B cell (primary cell): Measurements from ENCODE around the gene C20orf144. TPM values are rescaled to one million over a fixed set of nuclear protein-coding genes. Genes with fewer than 3 reads are reported as not detected.

Experiments used
- ATAC-seq: fragments of 200-7000 bp; cut with Tn5 transposase; one replicate; pipeline ENCODE4 v1.10.0; 2021; ENCODE audit warnings: low read depth, mild to moderate bottlenecking, moderate number of reproducible peaks, moderate library complexity
- CTCF ChIA-PET: fragments of 350-600 bp; sonication (Branson Sonifier 250); formaldehyde crosslinking; loops from one replicate; lab custom pipeline; 2021; ENCODE audit warnings: antibody characterized with exemption, inconsistent platforms; lab: Charles Lee
- POLR2A ChIA-PET: fragments of 350-600 bp; sonication (Branson Sonifier 250); formaldehyde crosslinking; loops from one replicate; lab custom pipeline; 2021; ENCODE audit warnings: antibody characterized with exemption; lab: Charles Lee
- DNase-seq: peaks from one replicate; pipeline ENCODE4 v3.0.0; 2013
- H2AFZ ChIP-seq: 2 replicates; pipeline ENCODE4 v1.6.1; 2012; ENCODE audit warnings: mild to moderate bottlenecking, low read depth, low read length; ENCODE audit not compliant: insufficient read depth, poor library complexity, severe bottlenecking
- H3K27ac ChIP-seq, 2 donors: 1 replicate in 1 of 2; 2 replicates in 1 of 2; pipeline ENCODE4 v1.5.1; 2012 to 2013; ENCODE audit warnings: low read length in 2 of 2, mild to moderate bottlenecking in 2 of 2, moderate library complexity in 1 of 2
- H3K27me3 ChIP-seq, 4 experiments: fragments of 200-600 bp in 1 of 4; sonication (generic) in 1 of 4; replicated peaks in 1 of 4; 1 replicate in 2 of 4; 2 replicates in 2 of 4; pipeline versions ENCODE4 v1.6.1 to v1.7.0; 2013 to 2016; ENCODE audit warnings: low read length in 3 of 4, mild to moderate bottlenecking in 2 of 4, mixed read lengths in 1 of 4, moderate library complexity in 1 of 4; ENCODE audit not compliant: insufficient read depth in 4 of 4, control insufficient read depth in 3 of 4; ENCODE audit errors: control extremely low read depth in 1 of 4
- H3K36me3 ChIP-seq, 2 experiments: replicated peaks in 1 of 2; 1 replicate in 1 of 2; 2 replicates in 1 of 2; pipeline versions ENCODE4 v1.6.1 to v1.7.1; 2013; ENCODE audit warnings: low read length in 1 of 2; ENCODE audit not compliant: insufficient read depth in 2 of 2, control insufficient read depth in 1 of 2; ENCODE audit errors: control extremely low read depth in 1 of 2, extremely low read depth in 1 of 2
- H3K4me1 ChIP-seq, 2 donors: fragments of 200-600 bp in 1 of 2; sonication (generic) in 1 of 2; 1 replicate in 1 of 2; 2 replicates in 1 of 2; pipeline versions ENCODE4 v1.5.1 to v1.6.1; 2013 to 2017; ENCODE audit warnings: low read length in 2 of 2; ENCODE audit not compliant: control insufficient read depth in 2 of 2, insufficient read depth in 2 of 2
- H3K4me2 ChIP-seq: replicated peaks from 2 replicates; pipeline ENCODE3; 2012; ENCODE audit warnings: mild to moderate bottlenecking, low read depth, low read length; ENCODE audit not compliant: poor library complexity, severe bottlenecking
- H3K4me3 ChIP-seq, 5 experiments: fragments of 200-600 bp in 1 of 5; sonication (generic) in 1 of 5; 1 replicate in 3 of 5; 2 replicates in 2 of 5; pipeline versions ENCODE4 v1.5.1 to v1.7.0; 2011 to 2016; ENCODE audit warnings: low read length in 4 of 5, mild to moderate bottlenecking in 4 of 5, low read depth in 2 of 5, control low read depth in 1 of 5, moderate library complexity in 1 of 5; ENCODE audit not compliant: insufficient read depth in 1 of 5; ENCODE audit errors: control extremely low read depth in 1 of 5, extremely low read depth in 1 of 5
- H3K79me2 ChIP-seq: fragments of 200-600 bp; sonication (generic); one replicate; pipeline ENCODE4 v1.6.0; 2016; ENCODE audit warnings: low read length; ENCODE audit not compliant: control insufficient read depth, insufficient read depth
- H3K9ac ChIP-seq: fragments of 200-600 bp; sonication (generic); 2 replicates; pipeline ENCODE4 v1.6.1; 2017; ENCODE audit warnings: mild to moderate bottlenecking, low read length, moderate library complexity
- H3K9me3 ChIP-seq, 3 donors: one replicate each; pipeline versions ENCODE4 v1.6.1 to v1.7.1; 2013; ENCODE audit warnings: low read length in 2 of 3; ENCODE audit not compliant: control insufficient read depth in 2 of 3, insufficient read depth in 1 of 3; ENCODE audit errors: control extremely low read depth in 1 of 3
- H4K20me1 ChIP-seq: 2 replicates; pipeline ENCODE4 v1.6.0; 2012; ENCODE audit warnings: mild to moderate bottlenecking, low read length; ENCODE audit not compliant: insufficient read depth, control insufficient read depth, poor library complexity, severe bottlenecking
- H3K27ac Mint-ChIP-seq: one replicate; pipeline ENCODE4 v1.8.0; 2021; ENCODE audit warnings: mixed read lengths
- H3K27me3 Mint-ChIP-seq: one replicate; pipeline ENCODE4 v1.8.0; 2021; ENCODE audit warnings: mixed read lengths
- H3K4me1 Mint-ChIP-seq: one replicate; pipeline ENCODE4 v1.8.0; 2021; ENCODE audit warnings: mixed read lengths
- H3K4me3 Mint-ChIP-seq: one replicate; pipeline ENCODE4 v1.8.0; 2021; ENCODE audit warnings: mixed read lengths
- H3K9me3 Mint-ChIP-seq: one replicate; pipeline ENCODE4 v1.8.0; 2022; ENCODE audit warnings: mixed read lengths; ENCODE audit not compliant: insufficient read depth
- EZH2 ChIP-seq: IDR thresholded peaks from 2 replicates; pipeline ENCODE4 v1.6.1; 2012; ENCODE audit warnings: borderline replicate concordance, low read depth, mild to moderate bottlenecking, moderate library complexity, low read length; ENCODE audit not compliant: insufficient read depth, poor library complexity, severe bottlenecking
- WGBS: methylation state at CpG from one replicate; pipeline ENCODE4 v1.1.5; 2013; ENCODE audit warnings: missing lambda C conversion rate; ENCODE audit not compliant: insufficient coverage; 5-methylcytosine and 5-hydroxymethylcytosine counted together
- intact Hi-C: fragments of 100-400 bp; cut with micrococcal nuclease; formaldehyde crosslinking; loops from one replicate; pipeline ENCODE4 v1.10.0; 2022
- polyA plus RNA-seq: library from polyadenylated mRNA; depleted of rRNA; stranded (reverse); fragments of >200 nt; gene quantifications from 2 replicates; pipeline ENCODE4 v1.2.3, GENCODE V29; 2012
- total RNA-seq, 2 donors: library from RNA; stranded (reverse); fragments of 120-200 nt in 1 of 2; gene quantifications; 1 replicate in 1 of 2; 2 replicates in 1 of 2; pipeline versions ENCODE4 v1.2.3 to v1.2.4, GENCODE V29; 2013 to 2022
- TF ChIP-seq, protein P1 (sequence below): fragments of 200-600 bp; IDR thresholded peaks from one replicate; pipeline ENCODE4 v1.8.0; 2022; ENCODE audit warnings: antibody characterized with exemption, mild to moderate bottlenecking

C20orf144 gene
- total and polyA plus RNA-seq, 2 donors (not counting 1 experiment from before 2014, with no cell fraction given), result 0.27 to 0.44 TPM

DNA sequence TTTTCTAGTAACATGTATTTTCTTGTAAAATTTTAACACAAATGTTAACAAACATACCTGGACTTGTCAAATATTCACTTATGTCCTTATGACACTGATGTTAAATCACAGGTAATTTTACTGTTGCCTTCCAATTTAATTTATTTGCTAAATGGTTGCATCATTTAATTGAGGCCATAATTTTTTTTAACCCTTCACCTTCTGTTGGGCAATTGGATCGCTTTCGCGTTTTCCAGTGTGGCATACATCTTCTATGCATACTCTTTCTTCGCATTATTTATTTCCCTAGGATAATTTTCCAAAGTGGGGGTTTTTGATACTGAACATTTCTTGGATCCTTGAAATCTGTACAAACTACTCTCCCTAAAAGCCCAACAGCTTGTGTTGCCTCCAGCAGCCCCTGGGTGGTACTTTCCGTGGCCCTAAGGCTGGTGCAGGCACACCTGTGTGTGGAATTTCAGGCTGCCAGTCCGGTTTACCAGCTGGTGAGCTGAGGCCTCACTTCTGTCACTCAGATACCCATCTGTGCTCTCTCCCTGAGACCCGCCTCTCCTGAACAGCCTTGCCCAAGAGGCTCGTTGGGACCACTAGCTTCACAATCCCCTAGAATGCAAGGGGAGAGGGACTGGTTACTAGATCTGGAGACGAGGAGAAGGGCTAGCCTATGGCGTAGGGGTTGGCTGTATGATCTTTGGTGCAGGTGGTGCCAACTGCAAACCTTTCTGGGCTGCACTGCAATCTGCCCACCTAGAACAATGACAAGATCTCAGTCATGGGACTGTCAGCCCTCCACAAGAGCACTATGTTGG is 11.2 kb upstream of the C20orf144 start:
- no peaks in the 10 kb centered on the region for H3K36me3 ChIP-seq
- no peak overlapping the region for H2AFZ ChIP-seq
- POLR2A ChIA-PET, result interaction anchor here (0.5 to 0.6 kb wide), 2 partner anchors 159 to 230 kb away, joined by 3 read pairs; no protein-coding TSS in a partner anchor
- H3K4me3 Mint-ChIP-seq, result no peak overlapping the region
- no peaks in the 10 kb centered on the region for H3K9me3 Mint-ChIP-seq
- no peak for TF ChIP-seq EZH2
- TF ChIP-seq, protein P1, sequence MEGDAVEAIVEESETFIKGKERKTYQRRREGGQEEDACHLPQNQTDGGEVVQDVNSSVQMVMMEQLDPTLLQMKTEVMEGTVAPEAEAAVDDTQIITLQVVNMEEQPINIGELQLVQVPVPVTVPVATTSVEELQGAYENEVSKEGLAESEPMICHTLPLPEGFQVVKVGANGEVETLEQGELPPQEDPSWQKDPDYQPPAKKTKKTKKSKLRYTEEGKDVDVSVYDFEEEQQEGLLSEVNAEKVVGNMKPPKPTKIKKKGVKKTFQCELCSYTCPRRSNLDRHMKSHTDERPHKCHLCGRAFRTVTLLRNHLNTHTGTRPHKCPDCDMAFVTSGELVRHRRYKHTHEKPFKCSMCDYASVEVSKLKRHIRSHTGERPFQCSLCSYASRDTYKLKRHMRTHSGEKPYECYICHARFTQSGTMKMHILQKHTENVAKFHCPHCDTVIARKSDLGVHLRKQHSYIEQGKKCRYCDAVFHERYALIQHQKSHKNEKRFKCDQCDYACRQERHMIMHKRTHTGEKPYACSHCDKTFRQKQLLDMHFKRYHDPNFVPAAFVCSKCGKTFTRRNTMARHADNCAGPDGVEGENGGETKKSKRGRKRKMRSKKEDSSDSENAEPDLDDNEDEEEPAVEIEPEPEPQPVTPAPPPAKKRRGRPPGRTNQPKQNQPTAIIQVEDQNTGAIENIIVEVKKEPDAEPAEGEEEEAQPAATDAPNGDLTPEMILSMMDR, result no peak
- H3K4me1 Mint-ChIP-seq, result peaks cover 9% of the 10 kb centered on the region
- H3K27ac Mint-ChIP-seq, result no peak overlapping the region
- no peak overlapping the region for H3K27ac ChIP-seq
- no peaks in the 10 kb centered on the region for H3K27me3 ChIP-seq
- H4K20me1 ChIP-seq, result no peaks in the 10 kb centered on the region
- no peak for DNase-seq
- no peaks in the 10 kb centered on the region for H3K27me3 Mint-ChIP-seq
- CTCF ChIA-PET, result interaction anchor here (0.6 to 5.4 kb wide), 5 partner anchors 12 to 1025 kb away, joined by 3 to 53 read pairs (median 4); partner anchors contain the start of genes ACTL10 and C20orf144
- no peaks in the 10 kb centered on the region for H3K79me2 ChIP-seq
- intact Hi-C loops, result loop anchor here (5.0 kb wide), 1 partner anchor 259 kb away; no protein-coding TSS in a partner anchor
- H3K4me3 ChIP-seq, result no peak overlapping the region
- H3K4me2 ChIP-seq, result no peak overlapping the region
- no peaks in the 10 kb centered on the region for H3K9me3 ChIP-seq
- H3K9ac ChIP-seq, result no peak overlapping the region
- no peak for ATAC-seq
- H3K4me1 ChIP-seq, result peaks cover 0 to 9% of the 10 kb centered on the region in 2 donors
- 100% methylated on average over 3 of the region's 10 CpGs for WGBS

DNA sequence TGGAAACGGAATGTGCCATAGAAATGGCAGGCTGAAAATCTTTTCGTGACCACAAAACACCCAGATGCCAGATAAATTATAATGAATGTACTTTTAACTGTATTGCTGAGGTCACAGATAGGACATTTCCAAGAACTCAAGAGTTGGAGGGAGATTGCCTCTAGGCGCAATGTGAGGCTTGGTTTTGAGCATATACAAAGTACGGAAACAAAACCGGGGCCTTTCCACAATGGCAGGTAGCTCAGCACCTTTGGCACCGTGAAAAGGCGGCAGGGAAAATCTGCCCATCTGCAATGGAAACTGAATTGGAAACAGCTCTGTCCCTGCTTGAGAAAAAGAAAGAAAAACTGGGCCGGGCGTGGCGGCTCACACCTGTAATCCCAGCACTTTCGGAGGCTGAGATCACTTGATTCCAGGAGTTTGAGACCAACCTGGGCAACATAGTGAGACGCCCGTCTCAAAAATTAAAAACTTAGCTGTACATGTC is 10.5 kb upstream of the C20orf144 start:
- no peaks in the 10 kb centered on the region for H3K9me3 Mint-ChIP-seq
- WGBS, result 94% methylated on average over 11 of the region's 13 CpGs
- no peak overlapping the region for H3K9ac ChIP-seq
- CTCF ChIA-PET, result interaction anchor here (0.9 to 5.4 kb wide), 5 partner anchors 12 to 197 kb away, joined by 3 to 53 read pairs (median 20); partner anchors contain the start of genes ACTL10 and C20orf144
- ATAC-seq (no peak), DNase-seq (no peak)
- no peak overlapping the region for H3K4me2 ChIP-seq
- intact Hi-C loops, result loop anchor here (2.0 to 5.0 kb wide), 2 partner anchors 195 to 259 kb away; no protein-coding TSS in a partner anchor
- H3K4me1 Mint-ChIP-seq, result peaks cover 9% of the 10 kb centered on the region
- no peaks in the 10 kb centered on the region for H3K36me3 ChIP-seq
- H3K27me3 Mint-ChIP-seq, result no peaks in the 10 kb centered on the region
- H3K27me3 ChIP-seq, result no peaks in the 10 kb centered on the region
- H3K4me3 Mint-ChIP-seq, result no peak overlapping the region
- no peak for TF ChIP-seq EZH2
- TF ChIP-seq, protein P1, result no peak
- no peak overlapping the region for H3K27ac ChIP-seq
- H3K4me1 ChIP-seq, result peaks cover 0 to 9% of the 10 kb centered on the region in 2 donors
- POLR2A ChIA-PET, result interaction anchor here (0.5 kb wide), 1 partner anchor 159 kb away, joined by 3 read pairs; no protein-coding TSS in a partner anchor
- H3K4me3 ChIP-seq, result no peak overlapping the region
- no peaks in the 10 kb centered on the region for H3K79me2 ChIP-seq
- H4K20me1 ChIP-seq, result no peaks in the 10 kb centered on the region
- no peak overlapping the region for H2AFZ ChIP-seq
- no peak overlapping the region for H3K27ac Mint-ChIP-seq
- H3K9me3 ChIP-seq, result no peaks in the 10 kb centered on the region
